ELF-1 (cell line): ENCODE measurements around the gene MEAF6.

ENCODE experiments used
- DNase-seq: peaks from one replicate; pipeline ENCODE4 v3.0.0-alpha.2; 2016; ENCODE audit warnings: low read depth, low spot score

Gene MEAF6

DNA sequence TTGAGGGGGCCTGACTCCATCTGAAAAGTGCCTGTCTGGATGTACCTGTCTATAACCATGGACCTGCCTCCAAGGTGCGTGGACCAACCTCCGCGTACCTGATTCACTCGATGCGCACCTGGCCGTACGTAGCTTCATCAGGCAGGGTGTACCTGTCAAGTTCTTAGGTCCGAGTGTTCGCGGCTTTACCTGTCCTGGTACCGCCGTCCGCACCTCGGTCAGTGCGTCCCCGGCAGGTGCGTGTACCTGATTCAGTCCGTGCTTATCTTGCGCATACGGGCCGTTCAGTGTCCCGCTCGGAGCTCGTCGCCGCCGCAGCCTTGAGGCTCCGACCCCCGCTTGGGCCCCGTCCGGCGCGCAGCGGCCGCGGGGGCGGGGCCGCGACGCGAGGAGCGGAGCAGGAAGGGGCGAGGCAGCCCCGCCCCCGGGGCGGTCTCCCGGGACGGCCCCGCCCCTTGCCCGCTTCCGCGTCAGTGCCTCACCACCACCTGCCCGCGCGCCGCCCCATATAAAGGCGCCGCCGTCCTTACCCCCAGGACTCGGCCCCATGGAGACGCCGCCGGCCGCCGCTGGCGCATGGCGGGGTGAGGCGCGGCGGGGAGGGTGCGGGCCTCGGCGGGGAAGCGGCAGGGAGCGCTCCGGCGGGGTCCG is 40.4 kb downstream of the MEAF6 start, which contains the start of gene ZC3H12A:
Gene ZC3H12A, plus strand, starts transcription at position 535 of the 651 bp plus-strand sequence. CDS start 917 bp downstream, outside the sequence.
- peak; percentile 93 for DNase-seq

DNA sequence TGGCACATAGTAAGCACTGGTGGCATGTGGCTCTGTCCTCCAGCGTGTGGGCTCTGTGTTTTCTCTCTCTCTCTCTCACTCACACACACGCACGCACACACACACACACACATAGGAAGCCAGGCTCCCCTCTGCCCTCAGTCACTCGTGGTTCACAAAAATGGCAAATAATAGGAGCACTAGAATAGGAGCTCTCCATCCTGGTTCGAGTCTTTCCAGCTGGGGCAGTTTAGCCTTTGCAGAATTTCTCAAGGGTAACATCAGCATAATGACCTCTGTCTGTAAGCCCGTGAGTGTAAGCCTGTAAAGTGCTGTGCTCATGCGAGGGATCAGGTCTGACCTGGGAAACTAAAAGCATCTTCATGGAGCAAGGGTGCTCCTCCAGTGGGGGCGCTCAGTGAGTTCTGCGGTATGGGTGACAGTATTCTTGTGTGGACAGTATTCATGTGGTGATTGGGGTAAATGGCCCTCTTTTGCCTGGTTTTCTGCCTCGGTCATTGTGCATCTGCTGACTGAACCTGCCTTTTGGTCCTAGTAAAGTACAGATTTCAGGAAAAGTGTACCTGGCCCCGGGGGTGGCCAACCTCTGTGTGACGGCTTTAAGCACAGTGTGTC is 41.0 kb downstream of the MEAF6 start:
- no peak for DNase-seq

DNA sequence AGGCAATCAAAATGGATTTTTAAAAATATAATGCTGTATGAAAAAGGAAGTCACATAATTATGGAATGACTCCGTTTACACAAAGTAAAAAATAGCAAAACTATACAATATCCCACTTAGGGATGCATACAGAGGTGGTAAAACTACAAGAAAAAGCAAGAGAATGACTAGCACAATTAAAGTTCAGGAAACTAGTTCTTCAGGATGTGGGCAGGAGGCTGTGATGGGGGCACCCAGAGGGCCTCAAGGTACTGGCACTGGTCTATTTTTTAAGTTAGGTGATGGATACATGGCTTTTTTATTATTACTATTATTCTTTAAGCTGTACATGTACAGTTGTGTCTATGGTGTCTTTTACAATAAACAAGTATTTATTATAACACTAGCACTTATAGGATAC is 41.6 kb downstream of the MEAF6 start:
- no peak for DNase-seq

DNA sequence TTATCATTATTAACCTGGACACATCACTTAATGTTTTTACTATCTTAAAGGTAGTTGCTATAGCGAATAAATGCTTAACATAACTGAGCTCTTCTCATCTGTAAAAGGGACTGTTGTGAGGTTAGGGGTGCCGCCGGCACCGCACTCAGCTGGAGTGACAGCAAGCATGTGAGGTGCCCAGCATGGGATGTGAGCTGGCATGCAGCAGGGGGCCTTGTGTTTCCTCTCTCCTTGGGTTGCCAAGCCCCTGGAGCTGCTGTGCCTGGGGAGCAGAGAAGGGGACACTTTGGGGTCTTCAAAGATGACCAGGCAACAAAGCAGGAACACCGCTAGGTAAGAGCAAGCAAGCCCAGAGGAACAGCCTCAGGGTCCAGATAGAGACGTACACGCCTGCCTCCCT is 42.3 kb downstream of the MEAF6 start:
- no peak for DNase-seq

GRCh38 chr1:37471345-37472231 is 43.0 kb downstream of the MEAF6 start:
- peak; percentile 77 for DNase-seq

DNA sequence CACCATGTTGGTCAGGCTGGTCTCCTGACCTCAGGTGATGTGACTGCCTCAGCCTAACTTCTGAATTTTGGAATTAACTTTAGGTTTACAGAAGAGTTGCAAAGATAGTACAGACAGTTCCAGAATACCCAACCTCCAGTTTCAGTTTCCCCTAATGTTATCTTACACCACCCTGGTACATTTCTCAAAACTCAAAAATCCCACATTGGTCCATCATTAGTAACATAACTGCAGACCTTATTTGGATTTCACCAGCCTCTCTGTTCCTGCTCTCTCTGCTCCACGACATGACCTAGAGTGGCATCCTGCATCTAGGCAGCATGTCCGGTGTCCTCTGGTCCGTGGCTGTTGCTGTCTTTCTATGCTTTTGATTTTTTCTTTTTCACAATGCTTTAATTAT is 45.2 kb downstream of the MEAF6 start:
- no peak for DNase-seq

- no peak for DNase-seq
Observed at GRCh38 chr1:37468037-37468436, 46.5 kb downstream of the MEAF6 start.

DNA sequence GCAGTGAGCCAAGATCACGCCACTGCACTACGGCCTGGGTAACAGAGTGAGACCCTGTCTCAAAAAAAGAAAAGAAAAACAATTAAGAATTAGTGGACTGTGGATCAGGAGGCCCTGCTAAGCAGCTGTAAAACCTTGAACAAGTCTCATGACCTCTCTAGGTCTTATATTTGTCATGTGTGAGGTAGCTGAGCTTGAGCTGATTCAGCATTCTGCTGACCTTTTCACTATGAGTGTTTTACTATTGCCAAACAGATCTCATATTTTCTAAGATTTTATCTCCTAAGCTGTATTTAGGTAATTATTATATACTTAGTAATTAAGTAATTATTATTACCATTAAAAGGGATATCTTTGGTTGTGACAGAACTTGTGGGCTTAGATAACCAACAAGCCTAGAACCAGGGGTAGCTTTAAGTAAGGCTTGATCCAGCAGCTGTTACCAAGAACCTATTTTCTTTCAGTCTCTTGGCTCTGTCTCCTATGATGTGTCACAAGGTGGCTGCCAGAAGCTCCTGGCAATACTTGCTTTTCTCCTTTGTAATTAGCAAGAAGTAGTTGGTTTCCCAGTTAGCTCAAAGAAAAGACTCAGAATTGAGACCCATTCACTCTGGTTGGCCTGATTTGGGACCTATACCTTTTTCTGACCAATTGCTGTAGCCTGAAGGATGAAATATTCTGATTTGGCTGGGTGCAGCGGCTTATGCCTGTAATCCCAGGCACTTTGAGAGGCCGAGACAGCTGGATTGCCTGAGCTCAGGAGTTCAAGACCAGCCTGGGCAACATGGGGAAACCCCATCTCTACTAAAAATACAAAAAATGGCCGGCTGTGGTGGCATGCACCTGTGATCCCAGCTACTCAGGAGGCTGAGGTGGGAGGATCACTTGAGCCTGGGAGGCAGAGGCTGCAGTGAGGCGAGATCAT is 48.7 kb downstream of the MEAF6 start:
- no peak for DNase-seq

GRCh38 chr1:37464443-37464842 is 50.1 kb downstream of the MEAF6 start:
- DNase-seq, result no peak

DNA sequence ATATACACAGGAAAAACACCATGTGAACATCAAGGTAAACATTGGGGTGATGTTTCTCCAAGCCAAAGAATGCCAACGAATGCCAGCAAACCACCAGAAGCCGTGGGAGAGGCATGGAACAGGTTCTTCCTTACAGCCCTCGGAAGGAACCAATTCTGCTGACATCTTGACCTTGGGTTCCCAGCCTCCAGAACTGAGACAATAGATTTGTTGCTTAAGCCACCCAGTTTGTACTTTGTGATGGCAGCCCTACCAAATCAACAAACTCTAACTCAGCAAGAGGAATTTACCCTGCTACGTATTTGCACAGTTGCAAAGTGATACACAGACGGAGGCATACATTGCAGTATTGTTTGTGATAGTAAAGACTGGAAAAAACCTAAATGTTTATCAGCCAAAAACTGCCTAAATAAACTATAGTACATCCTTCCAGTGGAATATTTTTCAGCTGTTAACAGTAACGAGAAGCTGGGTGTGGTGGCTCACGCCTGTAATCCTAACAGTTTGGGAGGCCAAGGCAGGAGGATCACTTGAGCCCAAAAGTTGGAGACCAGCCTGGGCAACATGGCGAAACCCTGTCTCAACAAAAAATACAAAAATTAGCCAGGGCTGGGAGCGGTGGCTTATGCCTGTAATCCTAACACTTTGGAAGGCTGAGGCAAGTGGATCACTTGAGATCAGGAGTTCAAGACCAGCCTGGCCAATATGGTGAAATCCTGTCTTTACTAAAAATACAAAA is 52.7 kb downstream of the MEAF6 start:
- DNase-seq, result no peak

- no peak for DNase-seq
Observed at GRCh38 chr1:37458551-37458950, 56.0 kb downstream of the MEAF6 start.

DNA sequence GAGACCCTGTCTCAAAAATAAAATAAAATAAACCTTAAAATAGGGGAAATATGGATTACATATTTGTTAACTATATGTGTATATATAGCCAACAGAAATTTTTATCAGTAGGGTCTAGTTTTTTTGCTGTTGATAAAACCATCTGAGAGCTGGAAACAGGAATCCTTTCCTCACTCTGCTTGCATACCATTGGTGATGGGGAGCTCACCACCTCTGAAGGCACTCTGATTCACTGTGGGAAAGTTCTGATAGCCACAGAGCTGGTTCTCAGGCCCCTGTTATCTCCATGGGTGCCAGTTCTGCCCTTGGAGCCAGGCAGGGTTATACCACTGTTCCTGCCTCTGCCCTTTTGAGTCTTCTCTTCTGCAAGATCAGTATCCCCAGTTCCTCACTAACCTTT is 58.0 kb downstream of the MEAF6 start:
- no peak for DNase-seq

- DNase-seq, result no peak
Observed at GRCh38 chr1:37455516-37455915, 59.0 kb downstream of the MEAF6 start.

DNA sequence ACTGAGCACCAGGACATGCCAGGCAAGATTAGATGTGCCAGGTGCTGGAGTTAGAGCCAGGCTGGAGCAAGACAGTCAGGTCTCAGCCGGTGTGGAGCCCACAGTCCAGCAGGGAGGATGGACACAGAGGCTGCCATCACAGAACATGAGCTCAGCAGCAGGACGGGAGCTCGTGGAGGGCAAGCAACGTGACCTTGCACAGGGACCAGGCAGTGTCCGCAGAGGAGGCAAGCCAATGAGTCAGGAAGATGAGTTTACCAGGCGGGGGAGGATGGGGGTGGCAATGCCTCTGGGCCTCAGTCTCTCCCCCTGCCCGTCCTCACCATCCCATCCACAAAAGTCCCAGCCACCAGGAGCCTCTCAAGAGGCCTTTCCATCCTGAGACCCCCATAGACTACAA is 60.9 kb downstream of the MEAF6 start:
- no peak for DNase-seq

DNA sequence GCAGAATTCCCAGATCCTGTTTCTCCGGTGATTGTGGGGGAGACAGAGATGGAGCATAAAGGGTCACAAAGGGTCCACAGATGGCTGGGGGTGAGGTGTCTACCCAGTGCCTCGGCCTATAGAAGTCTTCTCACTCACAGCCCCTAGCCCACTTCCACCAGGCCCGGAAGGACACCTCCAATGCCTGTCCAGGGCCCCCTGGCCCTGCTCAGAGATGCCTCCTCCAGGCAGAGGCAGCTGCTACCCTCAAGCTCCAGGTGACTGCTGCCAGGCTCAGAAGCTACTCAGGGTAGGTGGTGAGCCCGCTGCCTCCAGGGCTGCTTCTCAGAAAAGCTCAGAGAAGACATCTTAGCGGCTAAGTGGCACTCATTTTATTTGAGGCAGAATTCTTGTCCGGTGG is 62.1 kb downstream of the MEAF6 start:
- DNase-seq, result no peak

GRCh38 chr1:37449936-37450335 is 64.6 kb downstream of the MEAF6 start:
- no peak for DNase-seq

- DNase-seq, result peak; percentile 83
Observed at GRCh38 chr1:37448691-37449417, 65.7 kb downstream of the MEAF6 start.

- peak; percentile 44 for DNase-seq
Observed at GRCh38 chr1:37448185-37448584, 66.4 kb downstream of the MEAF6 start.

- no peak for DNase-seq
Observed at GRCh38 chr1:37446874-37447273, 67.7 kb downstream of the MEAF6 start.

DNA sequence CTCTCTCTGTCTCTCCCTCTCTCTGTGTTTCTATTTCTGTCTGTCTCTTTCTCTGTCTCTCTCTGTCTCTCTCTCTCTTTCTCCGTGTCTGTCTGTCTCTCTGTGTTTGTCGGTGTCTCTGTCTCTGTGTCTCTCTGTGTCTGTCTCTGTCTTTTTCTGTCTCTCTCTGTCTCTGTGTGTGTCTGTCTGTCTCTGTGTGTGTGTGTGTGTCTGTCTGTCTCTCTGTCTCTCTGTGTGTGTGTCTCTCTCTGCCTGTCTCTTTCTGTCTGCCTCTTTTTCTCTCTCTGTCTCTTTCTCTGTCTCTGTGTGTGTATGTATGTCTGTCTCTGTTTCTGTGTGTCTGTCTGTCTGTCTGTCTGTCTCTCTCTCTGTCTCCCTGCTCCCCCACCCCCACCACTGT is 71.9 kb downstream of the MEAF6 start:
- no peak for DNase-seq
